Neutrophil (primary cell): ENCODE measurements around the gene ANKRD13B.

Experiments used
- H3K27ac ChIP-seq: fragments of 200-600 bp; sonication (generic); 2 replicates; pipeline ENCODE4 v1.5.1; 2016; ENCODE audit warnings: mild to moderate bottlenecking, moderate library complexity
- H3K27me3 ChIP-seq: fragments of 200-600 bp; sonication (generic); 2 replicates; pipeline ENCODE4 v1.6.0; 2016; ENCODE audit warnings: mild to moderate bottlenecking
- H3K36me3 ChIP-seq: fragments of 200-600 bp; sonication (generic); 2 replicates; pipeline ENCODE4 v1.5.1; 2017
- H3K4me1 ChIP-seq, 2 experiments: fragments of 200-600 bp in 1 of 2; sonication (generic) in 1 of 2; 1 replicate in 1 of 2; 2 replicates in 1 of 2; pipeline versions ENCODE4 v1.5.1 to v1.6.1; 2013 to 2016; ENCODE audit warnings: low read depth in 1 of 2, low read length in 1 of 2, mild to moderate bottlenecking in 1 of 2, moderate library complexity in 1 of 2; ENCODE audit not compliant: control insufficient read depth in 1 of 2, insufficient read depth in 1 of 2
- H3K4me3 ChIP-seq, 2 experiments: fragments of 200-600 bp in 1 of 2; sonication (generic) in 1 of 2; 1 replicate in 1 of 2; 2 replicates in 1 of 2; pipeline ENCODE4 v1.5.1; 2013 to 2016; ENCODE audit warnings: low read depth in 1 of 2, low read length in 1 of 2, mild to moderate bottlenecking in 1 of 2, moderate library complexity in 1 of 2
- H3K9me3 ChIP-seq: fragments of 200-600 bp; sonication (generic); 2 replicates; pipeline ENCODE4 v1.5.1; 2016
- CTCF ChIP-seq: fragments of 200-600 bp; sonication (generic); IDR thresholded peaks from 2 replicates; pipeline ENCODE4 v1.5.1; 2016; ENCODE audit warnings: antibody characterized with exemption

ANKRD13B gene

GRCh38 chr17:29615492-29616299 is 22.8 kb downstream of the ANKRD13B start:
- Histone ChIP-seq H3K36me3 (no peaks in the 10 kb centered on the region), H3K4me3 (peak overlapping the region; percentile 50 to 67), H3K27ac (peak overlapping the region; percentile 16), H3K4me1 (peaks cover 55 to 56% of the 10 kb centered on the region in 2 experiments), H3K27me3 (peaks cover 100% of the 10 kb centered on the region), H3K9me3 (no peaks in the 10 kb centered on the region)
- TF ChIP-seq CTCF: peak; percentile 20

- Histone ChIP-seq H3K36me3 (no peaks in the 10 kb centered on the region), H3K27ac (no peak overlapping the region), H3K4me3 (peak overlapping the region; percentile 67), H3K27me3 (peaks cover 100% of the 10 kb centered on the region), H3K9me3 (no peaks in the 10 kb centered on the region), H3K4me1 (peaks cover 55 to 56% of the 10 kb centered on the region in 2 experiments)
- TF ChIP-seq CTCF: no peak
Measured at GRCh38 chr17:29616300-29617048, 23.5 kb downstream of the ANKRD13B start.

GRCh38 chr17:29617125-29617480 is 24.2 kb downstream of the ANKRD13B start:
- Histone ChIP-seq H3K4me3 (peak overlapping the region; percentile 67), H3K4me1 (peaks cover 58 to 59% of the 10 kb centered on the region in 2 experiments), H3K27ac (no peak overlapping the region), H3K36me3 (no peaks in the 10 kb centered on the region), H3K27me3 (peaks cover 100% of the 10 kb centered on the region), H3K9me3 (no peaks in the 10 kb centered on the region)
- TF ChIP-seq CTCF: peak; percentile 72

GRCh38 chr17:29617481-29618271 is 24.7 kb downstream of the ANKRD13B start:
- peak; percentile 91 for TF ChIP-seq CTCF
- Histone ChIP-seq H3K9me3 (no peaks in the 10 kb centered on the region), H3K27ac (peak overlapping the region; percentile 50), H3K36me3 (no peaks in the 10 kb centered on the region), H3K4me1 (peaks cover 64% of the 10 kb centered on the region in 2 experiments), H3K27me3 (peaks cover 100% of the 10 kb centered on the region), H3K4me3 (peak overlapping the region; percentile 67)

- Histone ChIP-seq H3K36me3 (no peaks in the 10 kb centered on the region), H3K4me3 (peak overlapping the region; percentile 67), H3K4me1 (peaks cover 61 to 63% of the 10 kb centered on the region in 2 experiments), H3K27ac (peak overlapping the region; percentile 50), H3K27me3 (peaks cover 100% of the 10 kb centered on the region), H3K9me3 (no peaks in the 10 kb centered on the region)
- no peak for TF ChIP-seq CTCF
Measured at GRCh38 chr17:29618272-29619065, 25.5 kb downstream of the ANKRD13B start.
